HepG2 (cell line): Measurements from ENCODE around the gene TMEM156. TPM values are rescaled to one million over a fixed set of nuclear protein-coding genes. Genes with fewer than 3 reads are reported as not detected.

Experiments
- ATAC-seq: fragments of 200-7000 bp; cut with Tn5 transposase; 3 replicates; pipeline ENCODE4 v1.9.1; 2020; ENCODE audit warnings: mild to moderate bottlenecking, moderate library complexity
- BruUV-seq: library from RNA; stranded (reverse); fragments of 400-500 nt; replicated peaks from 2 replicates; lab custom pipeline; 2021; lab: Mats Ljungman, UMichigan
- CTCF ChIA-PET: fragments of 300-600 bp; formaldehyde crosslinking; extraction: SDS; loops from one replicate; lab custom pipeline; 2021; ENCODE audit warnings: low total read pairs, inconsistent platforms, low intra/inter-chr PET ratio; lab: Yijun Ruan, JAX
- POLR2A ChIA-PET: fragments of 350-600 bp; sonication (Branson Sonifier 250); formaldehyde crosslinking; loops from one replicate; lab custom pipeline; 2020; ENCODE audit warnings: antibody characterized with exemption, inconsistent platforms; lab: Yijun Ruan, JAX
- DNase-seq: peaks from one replicate; pipeline ENCODE4 v3.0.0-alpha.2; 2015; ENCODE audit warnings: low spot score
- FAIRE-seq: peaks from 3 replicates; lab custom pipeline; 2011; peaks lifted over from hg19 to GRCh38; lab: Jason Lieb, UNC
- H2AFZ ChIP-seq: one replicate; pipeline ENCODE4 v1.6.1; 2011; ENCODE audit warnings: low read length, inconsistent platforms
- H3K27ac ChIP-seq: fragments of 300-600 bp; 3 replicates; pipeline ENCODE4 v1.8.0; 2011; ENCODE audit warnings: mixed run types, mild to moderate bottlenecking, mixed read lengths, low read length, inconsistent platforms; ENCODE audit not compliant: insufficient read depth; ENCODE audit errors: extremely low read length
- H3K27me3 ChIP-seq, 2 experiments: fragments of 200-600 bp in 1 of 2; 2 replicates in 1 of 2; 3 replicates in 1 of 2; pipeline versions ENCODE4 v1.6.0 to v1.8.0; 2011; ENCODE audit warnings: low read length in 2 of 2, mild to moderate bottlenecking in 2 of 2, moderate library complexity in 2 of 2, inconsistent platforms in 1 of 2; ENCODE audit not compliant: insufficient read depth in 2 of 2, control insufficient read depth in 1 of 2
- H3K36me3 ChIP-seq, 2 experiments: fragments of 200-600 bp in 1 of 2; replicated peaks in 1 of 2; 2 replicates in 1 of 2; 3 replicates in 1 of 2; pipeline versions ENCODE4 v1.5.1 to v1.8.0; 2011; ENCODE audit warnings: low read length in 2 of 2, inconsistent platforms in 1 of 2; ENCODE audit not compliant: insufficient read depth in 2 of 2, control insufficient read depth in 1 of 2
- H3K4me1 ChIP-seq: 2 replicates; pipeline ENCODE4 v1.5.1; 2012; ENCODE audit warnings: low read length, inconsistent platforms; ENCODE audit not compliant: insufficient read depth
- H3K4me2 ChIP-seq: 2 replicates; pipeline ENCODE4 v1.6.0; 2011; ENCODE audit warnings: low read depth, low read length, inconsistent platforms
- H3K4me3 ChIP-seq, 3 experiments: fragments of 200-600 bp in 1 of 3; sonication (generic), shearing (Covaris generic) in 1 of 3; replicated peaks in 1 of 3; 2 replicates each; pipeline ENCODE4 v1.5.1; 2011 to 2016; ENCODE audit warnings: low read length in 3 of 3, inconsistent platforms in 2 of 3, low read depth in 2 of 3, mild to moderate bottlenecking in 2 of 3, control low read depth in 1 of 3, mixed read lengths in 1 of 3; ENCODE audit not compliant: insufficient read depth in 1 of 3
- H3K79me2 ChIP-seq: one replicate; pipeline ENCODE4 v1.6.1; 2011; ENCODE audit warnings: low read length, inconsistent platforms; ENCODE audit not compliant: insufficient read depth
- H3K9ac ChIP-seq: 2 replicates; pipeline ENCODE4 v1.6.0; 2011; ENCODE audit warnings: mild to moderate bottlenecking, low read depth, low read length, inconsistent platforms; ENCODE audit not compliant: insufficient read depth
- H3K9me3 ChIP-seq: 2 replicates; pipeline ENCODE4 v1.5.1; 2012; ENCODE audit warnings: mild to moderate bottlenecking, low read length
- H4K20me1 ChIP-seq: 2 replicates; pipeline ENCODE4 v1.6.0; 2011; ENCODE audit warnings: inconsistent platforms, mild to moderate bottlenecking, low read length, moderate library complexity; ENCODE audit not compliant: insufficient read depth
- AKAP8 ChIP-seq: sonication (generic); formaldehyde crosslinking; IDR thresholded peaks from 2 replicates; pipeline ENCODE4 v1.5.1; 2020; ENCODE audit warnings: mild to moderate bottlenecking, missing genetic modification reagents
- EZH2 ChIP-seq: conservative IDR thresholded peaks from 2 replicates; pipeline ENCODE4 v1.6.1; 2012; ENCODE audit warnings: mild to moderate bottlenecking, low read depth, low read length, moderate library complexity
- HNRNPL ChIP-seq: fragments of 200-400 bp; formaldehyde crosslinking; IDR thresholded peaks from 2 replicates; pipeline ENCODE4 v1.6.1; 2017; ENCODE audit warnings: mild to moderate bottlenecking, low read depth, low read length
- MZF1 ChIP-seq: sonication (generic); formaldehyde crosslinking; IDR thresholded peaks from 2 replicates; pipeline ENCODE4 v1.8.1; 2023; ENCODE audit warnings: mild to moderate bottlenecking, missing genetic modification reagents, borderline replicate concordance
- PRPF4 ChIP-seq: fragments of 200-400 bp; formaldehyde crosslinking; IDR thresholded peaks from 2 replicates; pipeline ENCODE4 v1.6.1; 2016; ENCODE audit warnings: low read length, low read depth; ENCODE audit not compliant: poor library complexity, severe bottlenecking
- SMC3 ChIP-seq: IDR thresholded peaks from 2 replicates; pipeline ENCODE4 v1.6.1; 2011; ENCODE audit warnings: low read length, improper control_type of control experiment
- TBP ChIP-seq: sonication (generic); formaldehyde crosslinking; IDR thresholded peaks from 2 replicates; pipeline ENCODE4 v1.5.0; 2020; ENCODE audit warnings: missing genetic modification reagents
- ZNF354B ChIP-seq: sonication (generic); formaldehyde crosslinking; IDR thresholded peaks from 2 replicates; pipeline ENCODE4 v1.8.0; 2022; ENCODE audit warnings: mild to moderate bottlenecking, missing genetic modification reagents
- ZNF550 ChIP-seq: sonication (generic); formaldehyde crosslinking; IDR thresholded peaks from 2 replicates; pipeline ENCODE4 v1.4.0; 2020; ENCODE audit warnings: mild to moderate bottlenecking, missing genetic modification reagents, borderline replicate concordance
- ZNF7 ChIP-seq: IDR thresholded peaks from 2 replicates; pipeline ENCODE4 v1.6.1; 2016; ENCODE audit warnings: missing biosample characterization, missing genetic modification reagents
- ZSCAN5A ChIP-seq: sonication (generic); formaldehyde crosslinking; IDR thresholded peaks from 2 replicates; pipeline ENCODE4 v1.8.0; 2022; ENCODE audit warnings: mild to moderate bottlenecking, missing genetic modification reagents, borderline replicate concordance
- WGBS: methylation state at CpG from one replicate; pipeline ENCODE4 v1.1.6; 2017; ENCODE audit warnings: low lambda C conversion rate; 5-methylcytosine and 5-hydroxymethylcytosine counted together
- in situ Hi-C: cut with HindIII; loops from 2 replicates; pipeline ENCODE4 v1.10.0; 2017; ENCODE audit warnings: low pct_unique_long_range_greater_than_20kb; ENCODE audit not compliant: extremely low pct_ligation_motif_present
- intact Hi-C: fragments of 100-400 bp; cut with micrococcal nuclease; formaldehyde crosslinking; loops from one replicate; pipeline ENCODE4 v1.10.0; 2022; ENCODE audit not compliant: unreplicated experiment
- polyA plus RNA-seq, 8 experiments: library from polyadenylated mRNA; depleted of rRNA in 3 of 8; stranded (reverse) in 7 of 8; unstranded in 1 of 8; fragments of >200 nt; fragmentation: Illumina TruSeq in 4 of 8; extraction: Trizol in 4 of 8; gene quantifications; 2 replicates each; pipeline versions ENCODE4 v1.2.1 to v1.2.3, GENCODE V29; 2011 to 2016; ENCODE audit warnings: low read depth in 4 of 8, missing spikeins in 1 of 8, mixed read lengths in 1 of 8; ENCODE audit not compliant: insufficient read depth in 1 of 8
- total RNA-seq, 5 experiments: library from RNA; depleted of rRNA; stranded (reverse); fragments of >200 nt; fragmentation: Illumina TruSeq; extraction: Trizol; gene quantifications; 2 replicates each; pipeline ENCODE4 v1.2.3, GENCODE V29; 2016; ENCODE audit warnings: low read depth in 1 of 5
- TF ChIP-seq, protein P1 (sequence below): sonication (generic); formaldehyde crosslinking; IDR thresholded peaks from 2 replicates; pipeline ENCODE4 v1.4.0; 2020; ENCODE audit warnings: missing genetic modification reagents

TMEM156 gene
- total and polyA plus RNA-seq, 2 of the 13 experiments (the other 11 are each of a cell fraction or from before 2014, with no cell fraction given), result 1.6 TPM; not detected in 1

DNA sequence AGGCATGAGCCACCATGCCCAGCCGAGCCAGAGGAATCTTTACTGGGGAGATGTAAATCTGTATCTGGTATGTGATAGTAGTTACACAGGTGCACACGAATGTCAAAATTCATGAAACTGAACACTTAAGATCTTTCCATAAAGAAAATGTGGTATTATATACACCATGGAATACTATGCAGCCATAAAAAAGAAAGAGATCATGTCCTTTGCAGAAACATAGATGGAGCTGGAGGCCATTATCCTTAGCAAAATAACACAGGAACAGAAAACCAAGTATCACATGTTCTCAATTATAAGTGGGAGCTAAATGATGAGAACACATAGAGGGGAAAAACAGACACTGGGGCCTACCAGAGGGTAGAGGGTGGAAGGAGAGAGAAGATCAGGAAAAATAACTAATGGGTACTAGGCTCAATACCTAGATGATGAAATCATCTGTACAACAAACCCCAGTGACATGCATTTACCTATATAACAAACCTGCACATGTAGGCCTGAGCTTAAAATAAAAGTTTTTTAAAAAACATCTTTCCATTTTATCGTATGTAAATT, 7.8 kb downstream of the TMEM156 start:
- Histone ChIP-seq H3K27me3 (no peaks in the 10 kb centered on the region), H3K79me2 (no peaks in the 10 kb centered on the region), H3K27ac (no peak overlapping the region), H3K4me3 (no peak overlapping the region), H3K9me3 (no peaks in the 10 kb centered on the region), H3K4me2 (no peak overlapping the region), H2AFZ (no peak overlapping the region), H3K4me1 (peaks cover 8% of the 10 kb centered on the region), H4K20me1 (no peaks in the 10 kb centered on the region), H3K9ac (no peak overlapping the region), H3K36me3 (no peaks in the 10 kb centered on the region)
- in situ Hi-C loops, result no loop called here
- POLR2A ChIA-PET, result no interaction called here
- ATAC-seq (no peak), DNase-seq (no peak), FAIRE-seq (no peak)
- CTCF ChIA-PET, result no interaction called here
- BruUV-seq, result no TSS peak
- TF ChIP-seq ZNF7 (CRISPR knock-in tag) (no peak), HNRNPL (no peak), ZNF550 (no peak), SMC3 (no peak), AKAP8 (CRISPR knock-in tag) (no peak), TBP (CRISPR knock-in tag) (no peak), PRPF4 (no peak), EZH2 (no peak), ZSCAN5A (no peak), MZF1 (CRISPR knock-in tag) (no peak), ZNF354B (CRISPR knock-in tag) (no peak)
- TF ChIP-seq, protein P1, sequence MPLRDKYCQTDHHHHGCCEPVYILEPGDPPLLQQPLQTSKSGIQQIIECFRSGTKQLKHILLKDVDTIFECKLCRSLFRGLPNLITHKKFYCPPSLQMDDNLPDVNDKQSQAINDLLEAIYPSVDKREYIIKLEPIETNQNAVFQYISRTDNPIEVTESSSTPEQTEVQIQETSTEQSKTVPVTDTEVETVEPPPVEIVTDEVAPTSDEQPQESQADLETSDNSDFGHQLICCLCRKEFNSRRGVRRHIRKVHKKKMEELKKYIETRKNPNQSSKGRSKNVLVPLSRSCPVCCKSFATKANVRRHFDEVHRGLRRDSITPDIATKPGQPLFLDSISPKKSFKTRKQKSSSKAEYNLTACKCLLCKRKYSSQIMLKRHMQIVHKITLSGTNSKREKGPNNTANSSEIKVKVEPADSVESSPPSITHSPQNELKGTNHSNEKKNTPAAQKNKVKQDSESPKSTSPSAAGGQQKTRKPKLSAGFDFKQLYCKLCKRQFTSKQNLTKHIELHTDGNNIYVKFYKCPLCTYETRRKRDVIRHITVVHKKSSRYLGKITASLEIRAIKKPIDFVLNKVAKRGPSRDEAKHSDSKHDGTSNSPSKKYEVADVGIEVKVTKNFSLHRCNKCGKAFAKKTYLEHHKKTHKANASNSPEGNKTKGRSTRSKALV (CRISPR knock-in tag), result no peak
- 87% methylated on average over 3 of the region's 3 CpGs for WGBS
- intact Hi-C loops, result no loop called here
